ENCODE measurements around the gene LGALS4. TPM values are rescaled to one million over a fixed set of nuclear protein-coding genes. Genes with fewer than 3 reads are reported as not detected.

LGALS4 gene
- total RNA-seq, 1 donor from 2014 or later, result 4.5 TPM

DNA sequence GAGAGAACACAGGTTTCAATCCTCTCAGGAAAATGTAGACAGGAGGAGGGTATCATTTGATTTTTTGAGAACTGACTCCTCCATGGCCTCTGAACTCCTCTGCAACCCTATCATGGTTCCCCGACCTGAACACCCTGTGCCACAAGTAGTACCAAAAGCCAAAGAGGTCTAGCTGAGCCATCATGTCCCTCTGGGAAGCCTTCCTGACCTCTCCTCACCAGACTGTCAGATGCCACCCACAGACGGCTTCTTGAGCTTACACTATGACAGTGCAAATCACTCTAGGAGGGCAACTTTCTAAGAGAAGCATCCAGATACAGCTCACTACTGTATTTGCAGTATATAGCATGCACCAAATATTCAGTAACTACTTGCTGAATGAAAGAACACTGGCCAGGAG lies 33.4 kb upstream of the LGALS4 start:
- intact Hi-C loops (cut with micrococcal nuclease), result no loop called here
- Mint-ChIP-seq H3K4me3 (no peak overlapping the region), H3K4me1 (peaks cover 72% of the 10 kb centered on the region), H3K27ac (no peak overlapping the region), H3K9me3 (no peaks in the 10 kb centered on the region), H3K27me3 (no peaks in the 10 kb centered on the region), H3K36me3 (ENCODE audit: low read depth) (peaks cover 81% of the 10 kb centered on the region)
- DNase-seq (no peak), ATAC-seq (ENCODE audit: low read depth) (no peak)
- CTCF ChIA-PET, result interaction anchor here (3.9 to 4.2 kb wide), 2 partner anchors 24 to 41 kb away, joined by 13 to 35 read pairs; no protein-coding TSS in a partner anchor
- POLR2A ChIA-PET, result interaction anchor here (0.6 to 9.5 kb wide), 7 partner anchors 14 to 224 kb away, joined by 3 to 463 read pairs (median 5); partner anchors contain the start of genes ECH1 and RINL
- TF ChIP-seq CTCF (IDR thresholded peaks at IDR 0.05), result no peak

DNA sequence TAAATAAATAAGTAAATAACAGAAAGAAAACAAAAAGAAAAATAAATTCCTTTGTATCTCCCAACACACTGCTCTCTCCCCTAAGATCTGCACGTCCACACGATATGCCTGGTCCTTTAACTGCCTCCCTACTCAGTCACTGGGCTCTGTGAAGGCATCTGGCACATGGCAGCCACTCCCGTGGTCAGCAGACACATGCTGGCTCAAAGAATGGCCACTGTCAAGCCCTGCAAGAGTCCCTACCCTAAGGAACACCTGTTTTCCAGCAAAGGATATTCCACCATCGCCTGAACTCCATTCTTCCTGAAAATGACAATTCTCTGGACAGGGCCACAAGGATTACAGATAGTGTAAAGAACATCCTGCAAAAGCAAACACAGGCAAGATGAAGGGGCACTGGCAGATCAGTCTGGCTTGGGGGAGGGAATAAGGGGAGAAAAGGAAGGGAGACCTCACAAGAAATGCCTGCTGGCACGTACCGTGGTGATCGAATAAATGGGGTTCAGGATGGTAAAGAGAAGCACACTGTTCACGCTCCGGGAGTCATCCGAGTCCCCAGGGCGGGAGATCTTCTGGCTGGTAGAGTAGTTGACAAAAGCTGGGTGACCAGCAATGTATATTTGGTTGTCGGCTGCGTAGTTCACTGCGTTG lies 32.8 kb upstream of the LGALS4 start:
- ChIA-PET CTCF (interaction anchor here (4.2 kb wide), 1 partner anchor 42 kb away, joined by 13 read pairs; no protein-coding TSS in a partner anchor), POLR2A (interaction anchor here (0.8 to 9.5 kb wide), 6 partner anchors 13 to 224 kb away, joined by 3 to 463 read pairs (median 6); partner anchors contain the start of genes ECH1 and RINL)
- intact Hi-C loops (cut with micrococcal nuclease), result no loop called here
- peaks cover 87% of the 10 kb centered on the region for H3K36me3 Mint-ChIP-seq (ENCODE audit: low read depth)
- H3K27ac Mint-ChIP-seq, result no peak overlapping the region
- H3K4me1 Mint-ChIP-seq, result peaks cover 69% of the 10 kb centered on the region
- TF ChIP-seq CTCF (IDR thresholded peaks at IDR 0.05), result no peak
- H3K4me3 Mint-ChIP-seq, result no peak overlapping the region
- H3K27me3 Mint-ChIP-seq, result no peaks in the 10 kb centered on the region
- DNase-seq, result no peak
- H3K9me3 Mint-ChIP-seq, result no peaks in the 10 kb centered on the region
- ATAC-seq (ENCODE audit: low read depth), result no peak

GRCh38 chr19:38844093-38844686 lies 31.4 kb upstream of the LGALS4 start:
- peaks cover 97% of the 10 kb centered on the region for H3K36me3 Mint-ChIP-seq (ENCODE audit: low read depth)
- no peak for TF ChIP-seq CTCF (IDR thresholded peaks at IDR 0.05)

DNA sequence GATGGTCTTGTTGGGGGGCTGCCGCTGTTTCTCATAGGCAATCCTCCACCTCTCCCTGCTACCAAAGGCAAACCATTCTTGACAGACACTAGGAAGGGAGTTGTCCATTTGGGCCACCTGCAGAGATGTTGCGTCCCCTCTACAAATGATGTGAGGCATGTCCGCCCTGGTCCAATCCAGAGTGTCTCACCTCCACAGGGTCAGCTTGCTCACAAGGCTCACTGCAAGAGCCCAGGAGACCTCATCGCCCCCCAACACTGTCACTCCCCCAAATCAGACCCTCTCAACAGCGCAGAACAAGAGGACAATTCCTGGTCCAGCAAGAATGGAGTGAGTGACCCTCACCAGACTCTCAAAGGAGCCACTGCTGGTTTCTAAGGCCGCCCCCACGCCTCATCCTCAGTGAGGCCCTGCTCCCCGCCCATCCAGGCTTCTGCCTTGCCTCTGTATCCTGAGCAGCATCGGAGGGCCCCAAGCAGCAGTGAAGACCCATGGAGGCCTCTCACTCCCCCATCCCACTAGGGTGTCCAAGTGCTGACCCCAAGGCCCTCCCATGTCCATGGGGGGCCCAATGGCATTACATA lies 30.5 kb upstream of the LGALS4 start:
- H3K4me3 Mint-ChIP-seq, result peak overlapping the region; percentile 33
- H3K27ac Mint-ChIP-seq, result peak overlapping the region; percentile 89
- no peaks in the 10 kb centered on the region for H3K9me3 Mint-ChIP-seq
- ChIA-PET CTCF (interaction anchor here (1.4 kb wide), 1 partner anchor 44 kb away, joined by 4 read pairs; no protein-coding TSS in a partner anchor), POLR2A (interaction anchor here (1.0 to 1.8 kb wide), 5 partner anchors 22 to 74 kb away, joined by 3 to 18 read pairs (median 9); partner anchors contain the start of gene RINL)
- no peak for TF ChIP-seq CTCF (IDR thresholded peaks at IDR 0.05)
- ATAC-seq (ENCODE audit: low read depth) (no peak), DNase-seq (no peak)
- intact Hi-C loops (cut with micrococcal nuclease), result no loop called here
- H3K36me3 Mint-ChIP-seq (ENCODE audit: low read depth), result peaks cover 97% of the 10 kb centered on the region
- H3K4me1 Mint-ChIP-seq, result peaks cover 60% of the 10 kb centered on the region
- no peaks in the 10 kb centered on the region for H3K27me3 Mint-ChIP-seq

More at GRCh38 chr19:38844093-38844686, 31.4 kb upstream of the LGALS4 start:
- Mint-ChIP-seq H3K4me1 (peaks cover 68% of the 10 kb centered on the region), H3K4me3 (no peak overlapping the region), H3K9me3 (no peaks in the 10 kb centered on the region), H3K27me3 (no peaks in the 10 kb centered on the region), H3K27ac (peak overlapping the region; percentile 46)
- intact Hi-C loops (cut with micrococcal nuclease), result loop anchor here (1.0 kb wide), 1 partner anchor 10 kb away; no protein-coding TSS in a partner anchor
- ATAC-seq (ENCODE audit: low read depth) (no peak), DNase-seq (no peak)
- POLR2A ChIA-PET, result interaction anchor here (0.6 to 1.5 kb wide), 8 partner anchors 8 to 364 kb away, joined by 3 to 12 read pairs (median 4); no protein-coding TSS in a partner anchor
- CTCF ChIA-PET, result interaction anchor here (1.4 kb wide), 1 partner anchor 43 kb away, joined by 4 read pairs; no protein-coding TSS in a partner anchor
